IgD-negative memory B cell (primary cell): ENCODE measurements around the gene LILRA1. TPM values are rescaled to one million over a fixed set of nuclear protein-coding genes. Genes with fewer than 3 reads are reported as not detected.

Experiments
- H3K27ac Mint-ChIP-seq, 3 donors: one replicate each; pipeline ENCODE4 v1.8.0; 2020 to 2022; ENCODE audit warnings: mild to moderate bottlenecking in 3 of 3, mixed read lengths in 3 of 3, moderate library complexity in 1 of 3
- H3K27me3 Mint-ChIP-seq: one replicate; pipeline ENCODE4 v1.8.0; 2021; ENCODE audit warnings: mixed read lengths
- H3K36me3 Mint-ChIP-seq: one replicate; pipeline ENCODE4 v1.8.0; 2020; ENCODE audit warnings: mild to moderate bottlenecking, mixed read lengths
- H3K4me1 Mint-ChIP-seq, 3 donors: one replicate each; pipeline ENCODE4 v1.8.0; 2020 to 2022; ENCODE audit warnings: mixed read lengths in 3 of 3, mild to moderate bottlenecking in 1 of 3
- H3K4me3 Mint-ChIP-seq, 4 donors: one replicate each; pipeline ENCODE4 v1.8.0; 2020 to 2022; ENCODE audit warnings: mild to moderate bottlenecking in 4 of 4, mixed read lengths in 4 of 4, moderate library complexity in 3 of 4
- H3K9me3 Mint-ChIP-seq, 3 donors: one replicate each; pipeline ENCODE4 v1.8.0; 2020 to 2021; ENCODE audit warnings: mixed read lengths in 3 of 3, mild to moderate bottlenecking in 1 of 3
- polyA plus RNA-seq: library from polyadenylated mRNA; unstranded; fragments of 300-500 nt; fragmentation: Illumina TruSeq; gene quantifications from one replicate; pipeline ENCODE4 v1.2.3, GENCODE V29; 2021

Gene LILRA1
- polyA plus RNA-seq, 1 donor from 2014 or later = not detected

GRCh38 chr19:54648129-54648528 is 54.7 kb downstream of the LILRA1 start:
- Mint-ChIP-seq H3K4me1 (peaks cover under 1 to 2% (median 2%) of the 10 kb centered on the region in 3 donors), H3K4me3 (no peak overlapping the region), H3K9me3 (no peaks in the 10 kb centered on the region), H3K36me3 (no peaks in the 10 kb centered on the region), H3K27ac (no peak overlapping the region), H3K27me3 (peaks cover 8% of the 10 kb centered on the region)

DNA sequence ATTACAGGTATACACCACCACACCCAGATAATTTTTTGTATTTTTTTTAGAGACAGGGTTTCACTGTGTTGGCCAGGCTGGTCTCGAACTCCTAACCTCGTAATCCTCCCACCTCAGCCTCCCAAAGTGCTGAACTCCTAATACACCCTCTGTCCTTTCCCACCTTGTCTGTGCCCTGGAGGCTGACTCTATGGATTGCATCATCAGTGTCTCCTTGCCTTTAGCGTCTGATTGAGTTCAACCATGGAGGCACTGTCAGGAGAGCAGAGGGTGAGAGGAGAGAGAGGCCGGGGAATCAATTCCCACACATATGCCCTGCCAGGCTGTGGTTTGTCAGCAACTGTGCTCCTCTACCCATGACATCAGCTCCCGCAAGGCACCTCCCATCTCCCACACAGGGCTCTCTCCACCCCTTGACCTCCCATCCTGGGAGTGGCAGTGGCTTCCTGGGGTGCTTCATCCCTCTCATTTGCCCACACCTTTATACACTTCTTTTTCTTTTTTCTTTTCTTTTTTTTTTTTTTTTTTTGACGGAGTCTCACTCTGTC is 56.8 kb downstream of the LILRA1 start:
- H3K27ac Mint-ChIP-seq = no peak overlapping the region
- no peaks in the 10 kb centered on the region for H3K9me3 Mint-ChIP-seq

More for the DNA sequence above, 56.8 kb downstream of the LILRA1 start:
- peak overlapping the region in 1 of 4 donors; percentile 32 for H3K4me3 Mint-ChIP-seq
- no peaks in the 10 kb centered on the region for H3K36me3 Mint-ChIP-seq
- H3K27me3 Mint-ChIP-seq = peaks cover 2% of the 10 kb centered on the region
- peaks cover 0 to 4% (median 3%) of the 10 kb centered on the region in 3 donors for H3K4me1 Mint-ChIP-seq

Other genes starting within 250 kb of the LILRA1 start
- gene LAIR1, start 228.7 kb upstream of the LILRA1 start, polyA plus RNA-seq = 59.1 TPM
- gene TTYH1, start 178.2 kb upstream of the LILRA1 start, polyA plus RNA-seq = 0.16 TPM
- 11.4 TPM for gene LENG8, start 144.4 kb upstream of the LILRA1 start, polyA plus RNA-seq
- gene LENG9, start 129.9 kb upstream of the LILRA1 start, polyA plus RNA-seq = not detected
- not detected for gene CDC42EP5, start 120.3 kb upstream of the LILRA1 start, polyA plus RNA-seq
- gene LAIR2, start 90.8 kb upstream of the LILRA1 start, polyA plus RNA-seq = 0.99 TPM
- gene LILRA2, start 19.8 kb upstream of the LILRA1 start, polyA plus RNA-seq = 0.73 TPM
- 24.8 TPM for gene LILRB1, start 36.9 kb downstream of the LILRA1 start, polyA plus RNA-seq
- gene LILRB4, start 69.4 kb downstream of the LILRA1 start, polyA plus RNA-seq = 0.93 TPM
- not detected for gene KIR3DL3, start 130.8 kb downstream of the LILRA1 start, polyA plus RNA-seq
- 0.59 TPM for gene KIR2DL3, start 144.9 kb downstream of the LILRA1 start, polyA plus RNA-seq
- 0.36 TPM for gene KIR2DL1, start 176.2 kb downstream of the LILRA1 start, polyA plus RNA-seq
- not detected for gene KIR2DL4, start 210.0 kb downstream of the LILRA1 start, polyA plus RNA-seq
- 1.1 TPM for gene KIR3DL1, start 222.8 kb downstream of the LILRA1 start, polyA plus RNA-seq
- 0.43 TPM for gene KIR2DS4, start 239.0 kb downstream of the LILRA1 start, polyA plus RNA-seq